Measurements from ENCODE around the gene TMEM59L. TPM values are rescaled to one million over a fixed set of nuclear protein-coding genes. Genes with fewer than 3 reads are reported as not detected.

The TMEM59L gene
- total and polyA plus RNA-seq, 4 donors, result 0.08 to 0.15 (median 0.08) TPM; not detected in 1

DNA sequence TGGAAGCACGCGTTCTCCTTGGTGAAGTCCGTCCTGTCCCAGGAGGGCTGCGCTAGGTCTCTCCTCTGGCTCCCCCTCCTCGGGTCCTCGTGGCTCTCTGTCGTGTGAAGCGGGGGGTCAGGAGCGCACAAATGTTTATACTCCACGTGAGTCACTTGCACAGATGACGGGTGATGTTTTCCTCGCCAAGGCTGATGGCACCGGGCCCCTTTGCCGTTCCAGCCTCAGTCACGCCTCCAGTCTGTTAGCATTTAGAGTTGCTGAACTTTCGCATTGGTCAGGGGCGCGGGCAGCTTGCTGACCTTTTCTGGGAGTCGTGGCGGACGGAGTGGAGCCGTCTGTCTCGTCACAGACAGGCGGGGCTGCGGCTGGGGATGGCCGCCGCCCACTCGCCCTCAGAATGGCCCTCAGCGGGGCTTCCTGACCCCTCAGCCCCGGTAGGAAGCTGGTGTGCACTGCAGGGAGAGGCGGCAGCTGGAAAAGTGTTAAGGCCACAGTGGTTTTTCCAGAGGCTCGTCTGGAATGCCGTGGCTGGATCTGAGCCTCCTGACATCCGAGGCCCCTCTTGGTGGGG, 37.9 kb downstream of the TMEM59L start:
- WGBS, result 65% methylated on average over 34 of the region's 34 CpGs
- Histone ChIP-seq H3K27me3 (ENCODE audit: control insufficient read depth in 4 of 4, insufficient read depth in 4 of 4, low read length in 3 of 4) (no peaks in the 10 kb centered on the region), H3K36me3 (ENCODE audit: control insufficient read depth in 4 of 4, insufficient read depth in 3 of 4, low read depth in 1 of 4, low read length in 3 of 4) (no peaks in the 10 kb centered on the region), H3K4me3 (ENCODE audit: low read depth in 1 of 3, low read length in 3 of 3) (no peak overlapping the region), H3K9me3 (ENCODE audit: control insufficient read depth in 4 of 4, low read length in 3 of 4) (no peaks in the 10 kb centered on the region), H3K9ac (ENCODE audit: low read depth in 1 of 2, low read length in 2 of 2) (no peak overlapping the region), H3K27ac (ENCODE audit: low read depth in 1 of 2, low read length in 2 of 2) (peak overlapping the region; percentile 74 to 78), H3K4me1 (ENCODE audit: control insufficient read depth in 4 of 4, insufficient read depth in 4 of 4, low read length in 3 of 4) (peaks cover 0 to 14% (median 2%) of the 10 kb centered on the region in 4 donors)
- peak in 1 of 2 donors; percentile 22 for TF ChIP-seq RAD21 (IDR thresholded peaks at IDR 0.05)
- TF ChIP-seq, protein P1, sequence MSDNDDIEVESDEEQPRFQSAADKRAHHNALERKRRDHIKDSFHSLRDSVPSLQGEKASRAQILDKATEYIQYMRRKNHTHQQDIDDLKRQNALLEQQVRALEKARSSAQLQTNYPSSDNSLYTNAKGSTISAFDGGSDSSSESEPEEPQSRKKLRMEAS (IDR thresholded peaks at IDR 0.05), result no peak
- TF ChIP-seq TAF1 (conservative IDR thresholded peaks at IDR 0.05), result no peak
- TF ChIP-seq, protein P2, sequence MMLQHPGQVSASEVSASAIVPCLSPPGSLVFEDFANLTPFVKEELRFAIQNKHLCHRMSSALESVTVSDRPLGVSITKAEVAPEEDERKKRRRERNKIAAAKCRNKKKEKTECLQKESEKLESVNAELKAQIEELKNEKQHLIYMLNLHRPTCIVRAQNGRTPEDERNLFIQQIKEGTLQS (IDR thresholded peaks at IDR 0.05), result no peak
- TF ChIP-seq SP1 (IDR thresholded peaks at IDR 0.05), result peak; percentile 38
- TF ChIP-seq EGR1 (IDR thresholded peaks at IDR 0.05; ENCODE audit: low read depth in 2 of 2), result no peak
- peak; percentile 49 to 62 for TF ChIP-seq RXRA (IDR thresholded peaks at IDR 0.05)
- TF ChIP-seq NR2F2 (IDR thresholded peaks at IDR 0.05), result peak; percentile 94
- TF ChIP-seq YY1 (IDR thresholded peaks at IDR 0.05), result no peak
- TF ChIP-seq JUND (IDR thresholded peaks at IDR 0.05), result peak in 1 of 2 donors; percentile 34
- TF ChIP-seq, protein P3, sequence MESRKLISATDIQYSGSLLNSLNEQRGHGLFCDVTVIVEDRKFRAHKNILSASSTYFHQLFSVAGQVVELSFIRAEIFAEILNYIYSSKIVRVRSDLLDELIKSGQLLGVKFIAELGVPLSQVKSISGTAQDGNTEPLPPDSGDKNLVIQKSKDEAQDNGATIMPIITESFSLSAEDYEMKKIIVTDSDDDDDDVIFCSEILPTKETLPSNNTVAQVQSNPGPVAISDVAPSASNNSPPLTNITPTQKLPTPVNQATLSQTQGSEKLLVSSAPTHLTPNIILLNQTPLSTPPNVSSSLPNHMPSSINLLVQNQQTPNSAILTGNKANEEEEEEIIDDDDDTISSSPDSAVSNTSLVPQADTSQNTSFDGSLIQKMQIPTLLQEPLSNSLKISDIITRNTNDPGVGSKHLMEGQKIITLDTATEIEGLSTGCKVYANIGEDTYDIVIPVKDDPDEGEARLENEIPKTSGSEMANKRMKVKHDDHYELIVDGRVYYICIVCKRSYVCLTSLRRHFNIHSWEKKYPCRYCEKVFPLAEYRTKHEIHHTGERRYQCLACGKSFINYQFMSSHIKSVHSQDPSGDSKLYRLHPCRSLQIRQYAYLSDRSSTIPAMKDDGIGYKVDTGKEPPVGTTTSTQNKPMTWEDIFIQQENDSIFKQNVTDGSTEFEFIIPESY (IDR thresholded peaks at IDR 0.05), result no peak
- no peak for DNase-seq (ENCODE audit: low spot score)

DNA sequence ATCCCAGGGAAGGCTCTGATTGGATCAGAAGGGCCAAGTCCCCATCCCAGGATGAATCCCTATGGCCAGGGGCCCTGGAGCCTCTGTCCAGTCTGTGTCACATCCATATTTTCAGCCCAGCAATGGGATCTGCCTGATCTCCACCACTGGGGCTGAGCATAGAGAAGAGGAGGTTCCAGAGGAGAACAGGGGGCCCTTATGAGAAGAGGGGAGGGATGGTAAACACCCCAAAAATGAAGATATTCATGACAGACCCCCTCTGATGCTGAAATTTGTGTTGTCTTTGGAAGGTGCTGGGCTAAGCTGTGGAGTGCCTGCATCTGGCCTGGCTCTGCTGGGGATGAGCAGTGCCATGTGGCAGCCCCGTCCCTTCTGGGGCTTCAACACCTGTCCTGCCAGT, 38.6 kb downstream of the TMEM59L start:
- Histone ChIP-seq H3K36me3 (ENCODE audit: control insufficient read depth in 4 of 4, insufficient read depth in 3 of 4, low read depth in 1 of 4, low read length in 3 of 4) (no peaks in the 10 kb centered on the region), H3K27me3 (ENCODE audit: control insufficient read depth in 4 of 4, insufficient read depth in 4 of 4, low read length in 3 of 4) (no peaks in the 10 kb centered on the region), H3K4me3 (ENCODE audit: low read depth in 1 of 3, low read length in 3 of 3) (no peak overlapping the region), H3K4me1 (ENCODE audit: control insufficient read depth in 4 of 4, insufficient read depth in 4 of 4, low read length in 3 of 4) (peaks cover 0 to 14% (median 2%) of the 10 kb centered on the region in 4 donors), H3K9me3 (ENCODE audit: control insufficient read depth in 4 of 4, low read length in 3 of 4) (no peaks in the 10 kb centered on the region), H3K27ac (ENCODE audit: low read depth in 1 of 2, low read length in 2 of 2) (no peak overlapping the region), H3K9ac (ENCODE audit: low read depth in 1 of 2, low read length in 2 of 2) (no peak overlapping the region)
- no peak for DNase-seq (ENCODE audit: low spot score)
- WGBS, result 98% methylated on average over 1 of the region's 1 CpG
- TF ChIP-seq RAD21 (IDR thresholded peaks at IDR 0.05) (no peak), HNF4G (IDR thresholded peaks at IDR 0.05) (no peak), TAF1 (conservative IDR thresholded peaks at IDR 0.05) (no peak)
- TF ChIP-seq, protein P2 (IDR thresholded peaks at IDR 0.05), result no peak

DNA sequence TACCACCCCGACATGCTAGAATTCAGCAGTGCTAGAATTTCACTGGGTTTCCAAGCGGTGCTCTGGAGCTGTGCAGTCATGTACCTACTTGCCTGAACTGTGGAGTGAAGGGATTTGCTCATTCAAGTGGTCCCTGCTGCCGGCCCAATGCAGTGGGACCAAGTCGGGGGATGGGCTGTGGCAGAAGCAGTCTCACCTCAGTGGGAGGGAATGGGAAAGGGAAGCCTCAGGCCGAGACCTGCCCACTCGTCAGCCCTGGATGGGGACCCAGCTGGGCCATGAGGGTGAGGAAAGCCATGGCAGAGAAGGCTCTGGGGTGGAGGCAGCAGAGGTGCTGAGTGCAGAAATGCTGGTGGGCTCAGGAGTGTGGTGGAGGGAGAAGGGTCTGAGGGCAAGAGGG, 39.1 kb downstream of the TMEM59L start:
- no peaks in the 10 kb centered on the region for H3K27me3 ChIP-seq (ENCODE audit: control insufficient read depth in 4 of 4, insufficient read depth in 4 of 4, low read length in 3 of 4)

More for the DNA sequence above, 39.1 kb downstream of the TMEM59L start:
- no peak for TF ChIP-seq NR2F2 (IDR thresholded peaks at IDR 0.05)
- TF ChIP-seq, protein P1 (IDR thresholded peaks at IDR 0.05), result no peak
- TF ChIP-seq HNF4G (IDR thresholded peaks at IDR 0.05), result no peak
- TF ChIP-seq JUND (IDR thresholded peaks at IDR 0.05), result no peak
- no peak for TF ChIP-seq TAF1 (conservative IDR thresholded peaks at IDR 0.05)
- no peak for TF ChIP-seq GABPA (IDR thresholded peaks at IDR 0.05 in 1 of 2, conservative IDR thresholded peaks at IDR 0.05 in 1 of 2)
- no peak for TF ChIP-seq FOXA2 (IDR thresholded peaks at IDR 0.05)
- no peak for TF ChIP-seq RXRA (IDR thresholded peaks at IDR 0.05)
- TF ChIP-seq HNF4A (conservative IDR thresholded peaks at IDR 0.05), result no peak
- TF ChIP-seq YY1 (IDR thresholded peaks at IDR 0.05), result no peak
- TF ChIP-seq FOXA1 (IDR thresholded peaks at IDR 0.05), result no peak
- TF ChIP-seq, protein P4, sequence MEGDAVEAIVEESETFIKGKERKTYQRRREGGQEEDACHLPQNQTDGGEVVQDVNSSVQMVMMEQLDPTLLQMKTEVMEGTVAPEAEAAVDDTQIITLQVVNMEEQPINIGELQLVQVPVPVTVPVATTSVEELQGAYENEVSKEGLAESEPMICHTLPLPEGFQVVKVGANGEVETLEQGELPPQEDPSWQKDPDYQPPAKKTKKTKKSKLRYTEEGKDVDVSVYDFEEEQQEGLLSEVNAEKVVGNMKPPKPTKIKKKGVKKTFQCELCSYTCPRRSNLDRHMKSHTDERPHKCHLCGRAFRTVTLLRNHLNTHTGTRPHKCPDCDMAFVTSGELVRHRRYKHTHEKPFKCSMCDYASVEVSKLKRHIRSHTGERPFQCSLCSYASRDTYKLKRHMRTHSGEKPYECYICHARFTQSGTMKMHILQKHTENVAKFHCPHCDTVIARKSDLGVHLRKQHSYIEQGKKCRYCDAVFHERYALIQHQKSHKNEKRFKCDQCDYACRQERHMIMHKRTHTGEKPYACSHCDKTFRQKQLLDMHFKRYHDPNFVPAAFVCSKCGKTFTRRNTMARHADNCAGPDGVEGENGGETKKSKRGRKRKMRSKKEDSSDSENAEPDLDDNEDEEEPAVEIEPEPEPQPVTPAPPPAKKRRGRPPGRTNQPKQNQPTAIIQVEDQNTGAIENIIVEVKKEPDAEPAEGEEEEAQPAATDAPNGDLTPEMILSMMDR (IDR thresholded peaks at IDR 0.05; ENCODE audit: low read depth, low read length, missing input control), result no peak
- TF ChIP-seq, protein P2 (IDR thresholded peaks at IDR 0.05), result no peak
- no peak for TF ChIP-seq EGR1 (IDR thresholded peaks at IDR 0.05; ENCODE audit: low read depth in 2 of 2)
- TF ChIP-seq, protein P5, sequence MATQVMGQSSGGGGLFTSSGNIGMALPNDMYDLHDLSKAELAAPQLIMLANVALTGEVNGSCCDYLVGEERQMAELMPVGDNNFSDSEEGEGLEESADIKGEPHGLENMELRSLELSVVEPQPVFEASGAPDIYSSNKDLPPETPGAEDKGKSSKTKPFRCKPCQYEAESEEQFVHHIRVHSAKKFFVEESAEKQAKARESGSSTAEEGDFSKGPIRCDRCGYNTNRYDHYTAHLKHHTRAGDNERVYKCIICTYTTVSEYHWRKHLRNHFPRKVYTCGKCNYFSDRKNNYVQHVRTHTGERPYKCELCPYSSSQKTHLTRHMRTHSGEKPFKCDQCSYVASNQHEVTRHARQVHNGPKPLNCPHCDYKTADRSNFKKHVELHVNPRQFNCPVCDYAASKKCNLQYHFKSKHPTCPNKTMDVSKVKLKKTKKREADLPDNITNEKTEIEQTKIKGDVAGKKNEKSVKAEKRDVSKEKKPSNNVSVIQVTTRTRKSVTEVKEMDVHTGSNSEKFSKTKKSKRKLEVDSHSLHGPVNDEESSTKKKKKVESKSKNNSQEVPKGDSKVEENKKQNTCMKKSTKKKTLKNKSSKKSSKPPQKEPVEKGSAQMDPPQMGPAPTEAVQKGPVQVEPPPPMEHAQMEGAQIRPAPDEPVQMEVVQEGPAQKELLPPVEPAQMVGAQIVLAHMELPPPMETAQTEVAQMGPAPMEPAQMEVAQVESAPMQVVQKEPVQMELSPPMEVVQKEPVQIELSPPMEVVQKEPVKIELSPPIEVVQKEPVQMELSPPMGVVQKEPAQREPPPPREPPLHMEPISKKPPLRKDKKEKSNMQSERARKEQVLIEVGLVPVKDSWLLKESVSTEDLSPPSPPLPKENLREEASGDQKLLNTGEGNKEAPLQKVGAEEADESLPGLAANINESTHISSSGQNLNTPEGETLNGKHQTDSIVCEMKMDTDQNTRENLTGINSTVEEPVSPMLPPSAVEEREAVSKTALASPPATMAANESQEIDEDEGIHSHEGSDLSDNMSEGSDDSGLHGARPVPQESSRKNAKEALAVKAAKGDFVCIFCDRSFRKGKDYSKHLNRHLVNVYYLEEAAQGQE (IDR thresholded peaks at IDR 0.05), result no peak
- H3K9ac ChIP-seq (ENCODE audit: low read depth in 1 of 2, low read length in 2 of 2), result no peak overlapping the region
- no peaks in the 10 kb centered on the region for H3K36me3 ChIP-seq (ENCODE audit: control insufficient read depth in 4 of 4, insufficient read depth in 3 of 4, low read depth in 1 of 4, low read length in 3 of 4)
- no peak for DNase-seq (ENCODE audit: low spot score)
- 91% methylated on average over 6 of the region's 6 CpGs for WGBS
- H3K27ac ChIP-seq (ENCODE audit: low read depth in 1 of 2, low read length in 2 of 2), result no peak overlapping the region
- H3K4me3 ChIP-seq (ENCODE audit: low read depth in 1 of 3, low read length in 3 of 3), result no peak overlapping the region
- H3K9me3 ChIP-seq (ENCODE audit: control insufficient read depth in 4 of 4, low read length in 3 of 4), result no peaks in the 10 kb centered on the region
- peaks cover 0 to 14% (median 2%) of the 10 kb centered on the region in 4 donors for H3K4me1 ChIP-seq (ENCODE audit: control insufficient read depth in 4 of 4, insufficient read depth in 4 of 4, low read length in 3 of 4)
